ENCODE results near the gene TRDMT1.

The TRDMT1 gene, protein sequence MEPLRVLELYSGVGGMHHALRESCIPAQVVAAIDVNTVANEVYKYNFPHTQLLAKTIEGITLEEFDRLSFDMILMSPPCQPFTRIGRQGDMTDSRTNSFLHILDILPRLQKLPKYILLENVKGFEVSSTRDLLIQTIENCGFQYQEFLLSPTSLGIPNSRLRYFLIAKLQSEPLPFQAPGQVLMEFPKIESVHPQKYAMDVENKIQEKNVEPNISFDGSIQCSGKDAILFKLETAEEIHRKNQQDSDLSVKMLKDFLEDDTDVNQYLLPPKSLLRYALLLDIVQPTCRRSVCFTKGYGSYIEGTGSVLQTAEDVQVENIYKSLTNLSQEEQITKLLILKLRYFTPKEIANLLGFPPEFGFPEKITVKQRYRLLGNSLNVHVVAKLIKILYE

DNA sequence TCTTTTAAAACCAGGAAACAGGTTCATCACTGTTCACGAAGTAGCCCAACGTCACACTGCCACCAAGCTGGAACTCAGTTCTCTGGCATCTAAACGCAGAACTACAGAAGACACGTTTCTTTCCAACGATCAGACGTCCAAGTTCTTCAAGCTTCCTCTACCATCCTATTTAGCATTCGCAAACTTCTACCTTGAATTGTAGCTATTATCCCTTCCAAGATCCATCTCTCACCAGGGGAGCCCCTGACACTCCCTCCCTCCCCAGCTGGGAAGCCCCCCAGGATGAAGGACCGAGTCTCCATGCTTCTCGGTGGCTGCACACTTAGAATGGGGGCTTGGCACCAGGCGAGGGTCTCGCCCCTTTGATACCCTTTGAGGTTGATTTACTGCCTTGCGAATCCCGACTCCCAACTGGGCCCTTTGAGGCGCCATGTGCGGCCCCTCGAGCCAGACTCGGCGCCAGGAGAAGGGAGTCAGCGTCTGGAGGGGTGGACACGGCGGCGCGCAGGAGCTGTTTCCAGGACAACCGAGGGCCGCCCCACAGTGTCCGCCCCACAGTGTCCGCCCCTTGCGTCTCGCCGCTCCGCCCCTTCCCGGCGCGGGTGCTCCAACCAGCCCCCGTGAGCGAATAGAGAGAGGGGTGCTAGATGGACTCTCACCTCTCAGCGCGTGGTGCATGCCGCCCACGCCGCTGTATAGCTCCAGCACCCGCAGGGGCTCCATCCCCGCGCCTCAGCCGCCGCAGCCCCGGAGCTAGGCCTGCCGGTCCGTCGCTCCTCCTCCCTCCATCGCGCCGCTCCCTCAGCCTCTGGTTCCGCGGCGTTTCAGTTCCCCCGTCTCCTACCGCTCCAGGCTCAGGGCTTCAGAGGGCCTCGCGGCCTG is at the start of gene TRDMT1:
Gene TRDMT1 (minus strand): TSS at position 761 of the 882 bp plus-strand sequence. CDS start 38 bp downstream, at position 723.
- ATAC-seq (peak; percentile 95), DNase-seq (peak; percentile 84)
- peak within 1 kb of the TSS; percentile 98 to 99 for H3K27ac Mint-ChIP-seq
- H3K27me3 Mint-ChIP-seq, result no peaks in the 10 kb centered on the region
- peak within 1 kb of the TSS; percentile 89 to 91 for H3K4me3 Mint-ChIP-seq
- peaks cover 65% of the 10 kb centered on the region for H3K4me1 Mint-ChIP-seq
- H3K9me3 Mint-ChIP-seq, result no peaks in the 10 kb centered on the region

DNA sequence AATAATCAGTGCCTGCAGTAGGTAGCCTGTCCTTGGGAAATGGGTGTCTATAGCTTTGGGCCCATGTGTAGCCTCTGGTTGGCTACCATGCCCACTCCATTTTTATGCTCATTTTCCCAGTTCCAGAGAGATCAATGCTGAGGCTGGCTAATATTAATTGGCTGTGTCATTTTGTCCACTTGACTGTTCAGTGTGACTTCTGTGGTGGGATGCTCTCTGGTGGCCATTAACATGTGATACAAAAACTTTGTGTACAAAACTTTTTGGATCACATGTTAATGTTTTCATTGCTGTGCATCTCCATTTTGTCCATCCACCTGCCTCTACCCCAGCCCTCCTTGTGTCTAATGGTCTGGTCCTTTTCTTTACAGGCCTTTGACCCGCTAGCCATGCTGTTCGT is 49.3 kb upstream of the TRDMT1 start:
- peaks cover 12 to 18% of the 10 kb centered on the region in 2 donors for H3K9me3 Mint-ChIP-seq
- no peak for ATAC-seq
- no peak for DNase-seq
- H3K4me3 Mint-ChIP-seq, result no peak overlapping the region
- peaks cover 5% of the 10 kb centered on the region for H3K4me1 Mint-ChIP-seq
- H3K27ac Mint-ChIP-seq, result no peak overlapping the region
- H3K27me3 Mint-ChIP-seq, result no peaks in the 10 kb centered on the region

DNA sequence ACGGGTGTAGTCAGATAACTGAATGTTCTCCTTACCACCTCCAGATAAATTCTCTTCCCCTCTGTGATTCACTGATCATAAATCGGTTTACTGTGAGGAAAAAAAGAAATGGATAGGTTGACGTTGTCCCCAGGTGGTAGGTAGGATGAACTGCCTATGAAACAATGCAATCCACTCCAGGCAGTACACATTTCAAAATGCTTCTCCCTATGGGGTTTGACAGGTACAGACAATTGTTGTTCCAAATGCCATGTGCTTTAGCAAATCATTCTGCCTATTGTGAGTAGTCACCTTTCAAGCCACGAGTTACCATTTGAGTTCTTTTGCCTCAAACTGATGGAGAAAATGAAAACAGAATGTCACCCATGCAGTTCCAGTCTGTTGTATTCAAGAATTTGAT is 48.3 kb upstream of the TRDMT1 start:
- ATAC-seq (peak; percentile 57), DNase-seq (no peak)
- Mint-ChIP-seq H3K27ac (no peak overlapping the region), H3K27me3 (no peaks in the 10 kb centered on the region), H3K4me3 (no peak overlapping the region), H3K4me1 (no peaks in the 10 kb centered on the region), H3K9me3 (peaks cover 11 to 17% of the 10 kb centered on the region in 2 donors)

DNA sequence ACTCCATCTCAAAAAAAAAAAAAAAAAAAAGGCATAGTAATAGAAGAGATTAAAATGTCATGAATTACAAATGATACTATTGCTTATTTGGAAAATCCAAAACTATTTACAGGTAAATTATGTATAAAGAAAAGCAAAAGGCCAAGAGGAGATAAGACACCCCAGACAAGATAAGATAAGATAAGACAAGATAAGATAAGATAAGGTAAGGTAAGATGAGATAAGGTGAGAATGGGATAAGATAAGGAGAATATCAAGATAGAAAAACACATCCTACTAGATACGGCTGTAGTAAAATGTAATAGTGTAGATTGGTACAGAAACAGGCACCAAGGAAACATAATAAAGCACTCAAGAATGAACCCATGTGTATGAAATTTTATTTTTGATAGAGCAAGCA is 47.5 kb upstream of the TRDMT1 start:
- H3K27ac Mint-ChIP-seq, result no peak overlapping the region
- no peak for DNase-seq
- H3K27me3 Mint-ChIP-seq, result no peaks in the 10 kb centered on the region
- H3K4me1 Mint-ChIP-seq, result no peaks in the 10 kb centered on the region
- ATAC-seq, result no peak
- peaks cover 5 to 8% of the 10 kb centered on the region in 2 donors for H3K9me3 Mint-ChIP-seq
- no peak overlapping the region for H3K4me3 Mint-ChIP-seq

DNA sequence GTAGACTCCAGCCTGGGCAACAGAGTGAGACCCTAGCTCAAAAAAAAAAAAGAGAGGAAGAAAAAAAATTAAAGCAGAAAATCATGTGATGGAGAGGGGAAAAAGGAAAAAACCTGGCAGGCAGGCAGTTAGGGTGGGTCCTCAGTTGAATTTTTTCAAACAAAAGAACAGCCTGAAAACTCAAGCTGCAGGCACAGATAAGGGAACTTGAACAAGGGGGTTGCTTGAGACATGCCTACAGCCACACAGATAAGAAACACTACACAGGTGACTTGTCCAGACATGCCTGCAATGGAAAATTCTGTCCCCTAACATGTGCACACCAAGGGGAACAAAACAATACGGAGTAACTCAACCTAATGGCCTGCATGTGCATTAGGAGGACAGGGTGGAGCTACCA is 45.7 kb upstream of the TRDMT1 start:
- Mint-ChIP-seq H3K27ac (peak overlapping the region; percentile 23 to 83), H3K4me1 (no peaks in the 10 kb centered on the region), H3K9me3 (peaks cover 5 to 7% of the 10 kb centered on the region in 2 donors), H3K4me3 (no peak overlapping the region), H3K27me3 (no peaks in the 10 kb centered on the region)
- ATAC-seq, result no peak
- no peak for DNase-seq

DNA sequence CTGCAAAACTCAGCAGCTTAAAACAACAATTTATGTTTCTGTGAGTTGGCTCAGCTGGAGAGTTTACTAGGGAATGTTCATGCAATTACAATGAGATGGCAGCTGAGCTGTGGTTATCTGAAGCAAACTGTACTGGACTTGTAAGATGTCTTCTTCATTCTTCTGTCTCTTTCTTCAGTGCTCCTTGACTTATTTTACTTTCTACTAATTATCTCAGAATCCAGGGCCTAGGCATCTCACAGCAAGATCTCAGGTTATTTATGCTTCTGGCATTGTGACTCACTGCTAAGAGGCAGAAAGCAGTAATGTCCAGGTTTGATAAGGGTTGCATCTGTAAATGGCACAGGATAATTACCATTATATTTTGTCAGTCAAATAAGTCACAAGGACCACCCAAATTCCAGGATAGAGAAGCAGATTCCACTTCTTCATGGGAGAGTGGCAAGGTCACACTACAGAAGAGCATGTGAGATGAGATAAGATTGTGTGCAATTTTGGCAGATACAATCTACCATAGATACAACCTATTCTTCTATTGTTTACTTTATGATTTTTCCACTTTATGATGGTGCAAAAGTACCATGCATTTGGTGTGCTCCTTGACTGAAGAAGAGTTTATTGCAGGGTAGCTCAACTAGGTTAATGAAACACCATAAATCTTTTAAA is 43.4 kb upstream of the TRDMT1 start:
- no peaks in the 10 kb centered on the region for H3K4me1 Mint-ChIP-seq
- DNase-seq (no peak), ATAC-seq (no peak)
- no peak overlapping the region for H3K27ac Mint-ChIP-seq
- no peaks in the 10 kb centered on the region for H3K27me3 Mint-ChIP-seq
- peaks cover 5 to 7% of the 10 kb centered on the region in 2 donors for H3K9me3 Mint-ChIP-seq
- H3K4me3 Mint-ChIP-seq, result no peak overlapping the region

DNA sequence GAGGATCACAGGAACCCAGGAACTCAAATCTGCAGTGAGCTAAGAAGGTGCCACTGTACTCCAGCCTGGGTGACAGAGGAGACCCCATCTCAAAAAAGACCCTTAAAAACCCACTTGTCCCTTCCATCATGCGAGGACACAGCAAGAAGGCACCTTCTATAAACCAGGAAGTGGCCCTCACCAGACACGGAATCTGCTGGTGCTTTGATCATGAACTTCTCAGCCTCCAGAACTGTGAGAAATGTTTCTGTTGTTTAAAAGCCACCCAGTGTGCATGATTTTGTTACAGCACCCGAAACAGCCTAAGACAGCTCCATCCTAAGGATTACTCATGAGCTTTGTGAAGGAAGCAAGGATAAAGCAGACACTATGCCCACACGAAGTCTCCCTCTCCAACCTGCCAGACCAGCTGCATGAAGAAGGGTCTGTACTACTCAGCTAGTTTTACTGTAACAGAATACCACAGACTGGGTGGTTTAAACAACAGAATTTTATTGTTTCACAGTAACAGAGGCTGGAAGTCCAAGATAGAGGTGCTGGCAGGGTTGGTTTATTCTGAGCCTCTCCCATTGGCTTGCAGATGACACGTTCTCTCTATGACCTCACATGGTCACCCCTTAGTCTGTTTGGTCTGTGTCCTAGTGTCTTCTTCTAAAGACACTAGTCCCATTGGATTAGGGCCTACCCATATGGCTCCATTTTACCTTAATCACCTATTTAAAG is 40.3 kb upstream of the TRDMT1 start:
- no peak overlapping the region for H3K4me3 Mint-ChIP-seq
- DNase-seq (no peak), ATAC-seq (no peak)
- peaks cover 5 to 7% of the 10 kb centered on the region in 2 donors for H3K9me3 Mint-ChIP-seq
- H3K27ac Mint-ChIP-seq, result peak overlapping the region in 1 of 2 donors; percentile 48
- no peaks in the 10 kb centered on the region for H3K27me3 Mint-ChIP-seq
- no peaks in the 10 kb centered on the region for H3K4me1 Mint-ChIP-seq

DNA sequence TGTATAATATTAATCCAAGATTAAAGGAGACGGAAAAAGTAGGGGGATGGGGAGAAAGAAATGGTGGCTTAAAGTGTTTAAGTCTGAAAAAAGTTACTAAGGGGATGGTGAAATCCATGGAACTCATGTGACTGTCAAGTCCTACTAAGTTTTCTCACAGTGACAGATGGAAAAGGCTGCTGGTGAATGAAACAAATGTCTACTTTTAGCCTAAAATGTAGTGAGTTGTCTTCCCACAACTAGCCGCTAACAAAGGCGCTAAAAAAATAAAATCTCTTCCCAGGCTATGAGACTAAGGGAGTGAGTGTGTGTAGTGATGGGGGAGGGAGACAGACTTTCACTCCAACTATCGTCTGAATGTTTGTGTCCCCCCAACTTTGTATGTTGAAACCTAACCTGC is 39.1 kb upstream of the TRDMT1 start:
- H3K9me3 Mint-ChIP-seq, result no peaks in the 10 kb centered on the region
- ATAC-seq (no peak), DNase-seq (no peak)
- no peak overlapping the region for H3K27ac Mint-ChIP-seq
- no peaks in the 10 kb centered on the region for H3K27me3 Mint-ChIP-seq
- no peak overlapping the region for H3K4me3 Mint-ChIP-seq
- peaks cover 6% of the 10 kb centered on the region for H3K4me1 Mint-ChIP-seq

DNA sequence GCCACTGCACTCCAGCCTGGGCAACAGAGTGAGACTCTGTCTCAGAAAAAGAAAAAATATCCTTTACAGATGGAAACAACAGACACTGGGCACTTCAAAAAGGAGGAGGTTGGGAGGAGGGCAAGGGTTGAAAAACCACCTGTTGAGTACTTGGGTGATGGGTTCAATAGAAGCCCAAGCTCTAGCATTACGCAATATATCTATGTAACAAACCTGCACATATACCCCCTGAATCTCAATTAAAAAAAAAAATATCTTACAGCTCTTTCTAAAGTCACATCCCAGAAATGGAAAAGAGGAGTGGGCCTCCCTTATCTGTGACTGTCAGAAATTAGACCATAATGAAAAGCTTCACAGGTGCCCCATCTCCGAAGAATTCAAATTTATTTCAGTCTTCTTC is 38.6 kb upstream of the TRDMT1 start:
- no peak for ATAC-seq
- Mint-ChIP-seq H3K4me3 (no peak overlapping the region), H3K27me3 (no peaks in the 10 kb centered on the region), H3K9me3 (no peaks in the 10 kb centered on the region), H3K4me1 (peaks cover 12% of the 10 kb centered on the region), H3K27ac (no peak overlapping the region)
- no peak for DNase-seq

DNA sequence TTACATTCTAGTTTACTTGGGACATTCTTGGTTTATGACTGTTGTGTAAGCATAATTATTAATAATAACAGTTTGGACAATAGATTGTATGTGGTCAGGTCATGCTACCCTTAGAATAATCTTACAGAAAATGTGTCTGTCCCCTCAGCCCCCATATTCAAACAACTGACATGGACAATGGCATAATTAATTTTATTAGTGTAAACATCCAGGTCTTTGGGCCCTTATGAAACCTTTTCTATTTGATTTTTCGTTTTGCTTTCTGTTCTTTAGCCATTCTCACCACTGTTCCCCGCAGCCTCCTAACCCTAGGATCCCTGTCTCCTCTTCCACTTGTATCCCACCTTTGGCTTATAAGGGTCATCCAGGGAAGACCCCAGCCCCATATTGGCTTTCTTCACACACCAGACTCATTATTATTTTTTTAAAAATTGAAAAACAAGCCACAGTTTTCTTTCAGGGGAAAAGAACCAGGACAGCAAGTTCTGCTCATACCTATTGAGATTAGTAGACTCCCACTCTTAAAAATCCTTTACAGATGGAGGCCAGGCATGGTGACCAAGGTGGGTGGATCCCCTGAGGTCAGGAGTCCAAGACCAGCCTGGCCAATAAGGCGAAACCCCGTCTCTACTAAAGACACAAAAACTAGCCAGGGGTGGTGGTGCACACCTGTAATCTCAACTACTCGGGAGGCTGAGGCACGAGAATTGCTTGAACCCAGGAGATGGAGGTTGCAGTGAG is 38.0 kb upstream of the TRDMT1 start:
- Mint-ChIP-seq H3K27ac (peak overlapping the region in 1 of 2 donors; percentile 64), H3K9me3 (no peaks in the 10 kb centered on the region), H3K4me1 (peaks cover 17% of the 10 kb centered on the region), H3K27me3 (no peaks in the 10 kb centered on the region), H3K4me3 (no peak overlapping the region)
- ATAC-seq, result no peak
- DNase-seq, result no peak

DNA sequence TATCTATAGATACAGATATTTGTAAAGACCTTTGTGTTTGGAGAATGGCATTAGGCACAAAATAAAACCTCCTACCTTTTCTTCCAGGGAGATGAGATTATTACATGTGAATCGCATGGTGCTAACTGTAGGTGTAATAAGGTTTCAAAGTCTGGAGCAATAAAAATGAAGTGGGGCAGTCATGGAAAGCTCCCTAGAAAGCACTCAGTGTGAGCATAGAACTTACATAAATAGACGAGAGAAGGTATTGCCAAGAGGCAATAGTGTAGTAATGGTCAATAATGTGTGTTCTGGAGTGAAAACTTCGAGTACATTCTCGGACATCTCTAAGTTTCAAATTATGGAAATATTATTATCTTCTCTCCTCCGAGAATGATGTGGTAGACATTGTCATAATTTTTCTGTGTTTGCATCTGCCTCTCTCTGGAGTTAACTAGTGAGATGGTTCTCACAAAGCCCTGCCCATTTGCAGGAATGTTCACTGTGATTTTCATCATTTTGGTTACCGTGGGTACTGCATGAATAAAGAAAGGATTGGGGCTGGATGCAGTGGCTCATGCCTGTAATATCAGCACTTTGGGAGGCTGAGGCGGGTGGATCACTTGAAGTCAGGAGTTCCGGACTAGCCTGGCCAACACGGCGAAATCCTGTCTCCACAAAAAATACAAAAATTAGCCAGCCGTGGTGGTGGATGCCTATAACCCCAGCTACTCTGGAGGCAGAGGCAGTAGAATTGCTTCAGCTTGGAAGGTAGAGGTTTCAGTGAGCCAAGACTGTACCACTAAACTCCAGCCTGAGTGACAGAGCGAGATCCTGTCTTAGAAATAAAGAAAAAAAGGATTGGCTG is 37.2 kb upstream of the TRDMT1 start:
- Mint-ChIP-seq H3K9me3 (no peaks in the 10 kb centered on the region), H3K27me3 (no peaks in the 10 kb centered on the region), H3K4me3 (no peak overlapping the region), H3K27ac (no peak overlapping the region), H3K4me1 (peaks cover 23% of the 10 kb centered on the region)
- no peak for ATAC-seq
- no peak for DNase-seq

DNA sequence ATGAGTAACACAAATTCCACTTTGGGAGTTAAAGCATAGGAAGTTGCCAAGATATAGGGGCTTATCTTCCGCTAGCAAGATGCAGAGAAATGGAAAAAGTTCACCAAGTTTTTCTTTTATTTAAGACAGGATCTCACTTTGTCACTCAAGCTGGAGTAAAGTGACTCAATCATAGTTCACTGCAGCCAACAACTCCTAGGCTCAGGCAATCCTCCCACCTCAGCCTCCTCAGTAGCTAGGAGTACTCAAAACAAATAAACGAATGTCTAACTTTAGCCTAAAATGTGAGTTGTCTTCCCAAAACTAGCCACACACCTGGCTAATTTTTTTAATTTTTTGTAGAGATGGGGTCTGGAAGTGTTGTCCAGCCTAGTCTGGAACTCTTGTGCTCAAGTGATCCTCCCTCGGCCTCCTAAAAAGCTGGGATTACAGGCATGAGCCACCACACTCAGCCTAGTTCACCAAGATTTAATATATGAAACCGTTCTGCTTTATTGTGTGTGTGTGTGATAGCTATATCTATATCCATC is 36.5 kb upstream of the TRDMT1 start:
- no peak for ATAC-seq
- no peak overlapping the region for H3K27ac Mint-ChIP-seq
- peaks cover 23% of the 10 kb centered on the region for H3K4me1 Mint-ChIP-seq
- H3K9me3 Mint-ChIP-seq, result no peaks in the 10 kb centered on the region
- no peak for DNase-seq
- H3K4me3 Mint-ChIP-seq, result no peak overlapping the region
- H3K27me3 Mint-ChIP-seq, result no peaks in the 10 kb centered on the region

DNA sequence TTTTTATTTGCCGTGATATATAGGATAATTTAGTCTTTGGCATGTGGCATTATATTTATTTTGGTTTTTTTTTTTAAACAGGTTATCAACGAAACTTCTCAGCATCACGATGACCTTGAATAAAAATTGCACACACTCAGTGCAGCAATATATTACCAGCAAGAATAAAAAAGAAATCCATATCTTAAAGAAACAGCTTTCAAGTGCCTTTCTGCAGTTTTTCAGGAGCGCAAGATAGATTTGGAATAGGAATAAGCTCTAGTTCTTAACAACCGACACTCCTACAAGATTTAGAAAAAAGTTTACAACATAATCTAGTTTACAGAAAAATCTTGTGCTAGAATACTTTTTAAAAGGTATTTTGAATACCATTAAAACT is 35.7 kb upstream of the TRDMT1 start:
- DNase-seq (no peak), ATAC-seq (no peak)
- no peak overlapping the region for H3K27ac Mint-ChIP-seq
- H3K4me1 Mint-ChIP-seq, result peaks cover 28% of the 10 kb centered on the region
- H3K27me3 Mint-ChIP-seq, result no peaks in the 10 kb centered on the region
- no peak overlapping the region for H3K4me3 Mint-ChIP-seq
- no peaks in the 10 kb centered on the region for H3K9me3 Mint-ChIP-seq
